GDM1 (cell line): ENCODE measurements around the gene DPAGT1.
"Not testable (repeated sequence)": the region's sequence is repeated elsewhere in the genome, so short reads cannot be mapped to it uniquely, and the experiment has no call there.

Experiments used
- DNase-seq: peaks from one replicate; lab custom pipeline; 2025; lab: John Stamatoyannopoulos, UW

Gene DPAGT1

GRCh38 chr11:119115484-119116234 is 14.0 kb upstream of the DPAGT1 start:
- no peak for DNase-seq

GRCh38 chr11:119114351-119114750 is 12.7 kb upstream of the DPAGT1 start:
- DNase-seq: no peak

- DNase-seq: no peak
Observed at GRCh38 chr11:119113716-119114115, 12.1 kb upstream of the DPAGT1 start.

GRCh38 chr11:119112314-119113020 is 10.8 kb upstream of the DPAGT1 start:
- no peak for DNase-seq

- no peak for DNase-seq
Observed at GRCh38 chr11:119111361-119111925, 9.8 kb upstream of the DPAGT1 start.

- DNase-seq: no peak
Observed at GRCh38 chr11:119110439-119110838, 8.8 kb upstream of the DPAGT1 start.

GRCh38 chr11:119109843-119110242 is 8.2 kb upstream of the DPAGT1 start:
- no peak for DNase-seq

- DNase-seq: no peak
Observed at GRCh38 chr11:119108857-119109221, 7.2 kb upstream of the DPAGT1 start.

- DNase-seq: no peak
Observed at GRCh38 chr11:119108146-119108856, 6.6 kb upstream of the DPAGT1 start.

- DNase-seq: no peak
Observed at GRCh38 chr11:119107538-119108145, 6.0 kb upstream of the DPAGT1 start.

- peak; percentile 84 for DNase-seq
Observed at GRCh38 chr11:119106564-119107537, 5.2 kb upstream of the DPAGT1 start, which contains the start of gene C2CD2L. Gene C2CD2L, plus strand, starts transcription at chr11:119107344. Its CDS starts 398 bp downstream, at chr11:119107742.

GRCh38 chr11:119103793-119104192 is 2.1 kb upstream of the DPAGT1 start:
- DNase-seq: no peak

GRCh38 chr11:119103161-119103664 is 1.6 kb upstream of the DPAGT1 start:
- DNase-seq: not testable (repeated sequence)

GRCh38 chr11:119100994-119101758 is 477 bp downstream of the DPAGT1 start:
- no peak for DNase-seq

- DNase-seq: no peak
Observed at GRCh38 chr11:119100246-119100970, 1.2 kb downstream of the DPAGT1 start.

- no peak for DNase-seq
Observed at GRCh38 chr11:119099711-119100110, 1.9 kb downstream of the DPAGT1 start.

GRCh38 chr11:119095066-119095880 is 6.4 kb downstream of the DPAGT1 start:
- peak; percentile 99 for DNase-seq

- DNase-seq: no peak
Observed at GRCh38 chr11:119094816-119095065, 6.9 kb downstream of the DPAGT1 start.
